Left ventricle myocardium inferior (tissue), 1 donor: ENCODE data around the gene ATP6V0D1. TPM values are rescaled to one million over a fixed set of nuclear protein-coding genes. Genes with fewer than 3 reads are reported as not detected.

Source experiments
- DNase-seq: peaks from one replicate; pipeline ENCODE4 v3.0.0-alpha.2; 2020
- H3K27ac ChIP-seq: fragments of 200-600 bp; replicated peaks from 2 replicates; pipeline ENCODE4 v1.8.0; 2021
- H3K27me3 ChIP-seq: fragments of 200-600 bp; 2 replicates; pipeline ENCODE4 v1.8.0; 2021; ENCODE audit warnings: low read depth
- H3K36me3 ChIP-seq: fragments of 200-600 bp; 2 replicates; pipeline ENCODE4 v1.8.0; 2021
- H3K4me1 ChIP-seq: fragments of 200-600 bp; 2 replicates; pipeline ENCODE4 v1.8.0; 2021
- H3K4me3 ChIP-seq: fragments of 200-600 bp; 2 replicates; pipeline ENCODE4 v1.8.0; 2021; ENCODE audit warnings: mild to moderate bottlenecking, moderate library complexity
- H3K9me3 ChIP-seq: fragments of 200-600 bp; replicated peaks from 2 replicates; pipeline ENCODE4 v1.8.0; 2021
- CTCF ChIP-seq: fragments of 200-600 bp; IDR thresholded peaks from 2 replicates; pipeline ENCODE4 v1.8.0; 2021; ENCODE audit warnings: antibody characterized with exemption, mild to moderate bottlenecking, borderline replicate concordance
- intact Hi-C: fragments of 100-400 bp; cut with micrococcal nuclease; formaldehyde crosslinking; loops from one replicate; pipeline ENCODE4 v1.11.0; 2022
- total RNA-seq: library from RNA; stranded (reverse); fragmentation: NEBNext Ultra II Directional; extraction: Animal tissue kit (Norgen Biotek cat#: 25700); gene quantifications from one replicate; pipeline ENCODE4 v1.2.1, GENCODE V29; 2021
- donor health status: DM: no; HTN: yes; CAD: no; lungs with severe emphysema.

Gene ATP6V0D1
- total RNA-seq, 1 donor from 2014 or later = 65.8 TPM

- Histone ChIP-seq H3K4me1 (peaks cover 60% of the 10 kb centered on the region), H3K9me3 (no peaks in the 10 kb centered on the region)
- intact Hi-C loops = no loop called here
Observed at GRCh38 chr16:67399749-67400704, 80.9 kb downstream of the ATP6V0D1 start.

GRCh38 chr16:67399218-67399733 is 81.7 kb downstream of the ATP6V0D1 start:
- H3K4me3 ChIP-seq = peak overlapping the region; percentile 46
- DNase-seq = no peak
- peak overlapping the region; percentile 72 for H3K27ac ChIP-seq
- H3K4me1 ChIP-seq = peaks cover 60% of the 10 kb centered on the region
- H3K36me3 ChIP-seq = no peaks in the 10 kb centered on the region
- H3K27me3 ChIP-seq = peaks cover 11% of the 10 kb centered on the region
- no peaks in the 10 kb centered on the region for H3K9me3 ChIP-seq
- peak; percentile 84 for TF ChIP-seq CTCF
- intact Hi-C loops = no loop called here

More at GRCh38 chr16:67399749-67400704, 80.9 kb downstream of the ATP6V0D1 start:
- Histone ChIP-seq H3K27ac (no peak overlapping the region), H3K27me3 (peaks cover 3% of the 10 kb centered on the region), H3K36me3 (no peaks in the 10 kb centered on the region), H3K4me3 (no peak overlapping the region)
- peak; percentile 39 for TF ChIP-seq CTCF
- DNase-seq = no peak

- peak overlapping the region; percentile 72 for H3K27ac ChIP-seq
Observed at GRCh38 chr16:67398546-67399217, 82.3 kb downstream of the ATP6V0D1 start.

GRCh38 chr16:67397812-67398545 is 83.0 kb downstream of the ATP6V0D1 start:
- Histone ChIP-seq H3K36me3 (no peaks in the 10 kb centered on the region), H3K4me1 (peaks cover 64% of the 10 kb centered on the region), H3K9me3 (no peaks in the 10 kb centered on the region), H3K4me3 (no peak overlapping the region), H3K27me3 (peaks cover 19% of the 10 kb centered on the region), H3K27ac (peak overlapping the region; percentile 72)
- TF ChIP-seq CTCF = no peak
- intact Hi-C loops = no loop called here
- no peak for DNase-seq

More at GRCh38 chr16:67398546-67399217, 82.3 kb downstream of the ATP6V0D1 start:
- peaks cover 16% of the 10 kb centered on the region for H3K27me3 ChIP-seq
- no peaks in the 10 kb centered on the region for H3K9me3 ChIP-seq
- H3K36me3 ChIP-seq = no peaks in the 10 kb centered on the region
- intact Hi-C loops = no loop called here
- peaks cover 60% of the 10 kb centered on the region for H3K4me1 ChIP-seq
- H3K4me3 ChIP-seq = peak overlapping the region; percentile 46
- TF ChIP-seq CTCF = no peak
- DNase-seq = no peak
